Measurements from ENCODE around the gene PPARA. TPM values are rescaled to one million over a fixed set of nuclear protein-coding genes. Genes with fewer than 3 reads are reported as not detected.

Gene PPARA
- polyA plus RNA-seq, 1 of the 3 experiments (the other 2 are of a cell fraction): 4.5 TPM

GRCh38 chr22:46251266-46251665 is 100.9 kb downstream of the PPARA start:
- Histone ChIP-seq H3F3A (replicated peaks; ENCODE audit: insufficient read depth) (peaks cover 5% of the 10 kb centered on the region), H3K4me1 (ENCODE audit: control insufficient read depth in 1 of 2, insufficient read depth in 2 of 2, low read depth in 1 of 2, low read length in 1 of 2) (peaks cover 0 to 38% of the 10 kb centered on the region in 2 experiments; a peak in 3 of 4 replicates), H3K79me2 (ENCODE audit: insufficient read depth) (peaks cover 30% of the 10 kb centered on the region), H3K9me2 (no peaks in the 10 kb centered on the region), H3K36me3 (replicated peaks in 1 of 2; ENCODE audit: control insufficient read depth in 1 of 2, insufficient read depth in 2 of 2, low read length in 1 of 2) (peaks cover 3 to 5% of the 10 kb centered on the region in 2 experiments), H3K9ac (no peak overlapping the region; the same call in 1 of the 2 replicates), H4K20me1 (ENCODE audit: insufficient read depth) (no peaks in the 10 kb centered on the region), H3K4me2 (peak overlapping the region; percentile 98), H3K27ac (ENCODE audit: low read depth in 2 of 2, low read length in 1 of 2) (no peak overlapping the region), H3K9me3 (no peaks in the 10 kb centered on the region), H3K27me3 (ENCODE audit: insufficient read depth) (no peaks in the 10 kb centered on the region), H3K4me3 (ENCODE audit: low read depth in 2 of 2, low read length in 1 of 2) (peak overlapping the region; percentile 91 to 93), H2AFZ (ENCODE audit: low read depth) (no peak overlapping the region)
- DNase-seq: no peak
- ChIA-PET POLR2A (interaction anchor here (0.7 to 1.9 kb wide), 2 partner anchors 16 to 250 kb away, joined by 3 to 12 read pairs; partner anchors contain the start of gene TTC38), CTCF (interaction anchor here (0.7 to 1.2 kb wide), 2 partner anchors 45 to 781 kb away, joined by 3 to 4 read pairs; partner anchors contain the start of gene GTSE1)
- WGBS (ENCODE audit: low lambda C conversion rate): 60% methylated on average over 7 of the region's 7 CpGs
- TF ChIP-seq RAD21 (IDR thresholded peaks at IDR 0.05; ENCODE audit: low read length): no peak
- TF ChIP-seq POLR2AphosphoS5 (IDR thresholded peaks at IDR 0.05; ENCODE audit: low read depth, low read length): no peak
- TF ChIP-seq FOXM1 (IDR thresholded peaks at IDR 0.05; ENCODE audit: low read depth): no peak
- no peak for TF ChIP-seq CHD2 (IDR thresholded peaks at IDR 0.05; ENCODE audit: low read length, partially characterized antibody)
- no peak for TF ChIP-seq CTCF (IDR thresholded peaks at IDR 0.05)
- TF ChIP-seq USF2 (IDR thresholded peaks at IDR 0.05; ENCODE audit: borderline replicate concordance, low read depth, low read length): no peak
- TF ChIP-seq MAX (IDR thresholded peaks at IDR 0.05; ENCODE audit: low read depth): no peak
- no peak for TF ChIP-seq TCF12 (IDR thresholded peaks at IDR 0.05)
- TF ChIP-seq FOSL2 (IDR thresholded peaks at IDR 0.05; ENCODE audit: borderline replicate concordance, low read depth): no peak
- no peak for TF ChIP-seq IRF3 (IDR thresholded peaks at IDR 0.05; ENCODE audit: low read depth, low read length)
- TF ChIP-seq YY1 (IDR thresholded peaks at IDR 0.05; ENCODE audit: low read depth): no peak
- no peak for TF ChIP-seq FOXJ3 (CRISPR knock-in tag; IDR thresholded peaks at IDR 0.05)
- no peak for TF ChIP-seq SIN3A (IDR thresholded peaks at IDR 0.05; ENCODE audit: borderline replicate concordance, low read depth, low read length)
- TF ChIP-seq MEF2A (IDR thresholded peaks at IDR 0.05; ENCODE audit: borderline replicate concordance, low read depth): no peak
- no peak for TF ChIP-seq ZBTB33 (IDR thresholded peaks at IDR 0.05; ENCODE audit: borderline replicate concordance, low read depth)
- TF ChIP-seq EP300 (IDR thresholded peaks at IDR 0.05; ENCODE audit: borderline replicate concordance in 1 of 2, low read depth in 1 of 2, low read length in 1 of 2): no peak
- no peak for TF ChIP-seq NFIC (IDR thresholded peaks at IDR 0.05; ENCODE audit: borderline replicate concordance)
- no peak for TF ChIP-seq ELF1 (IDR thresholded peaks at IDR 0.05)
- no peak for TF ChIP-seq GATA2 (CRISPR knock-in tag; IDR thresholded peaks at IDR 0.05)
- TF ChIP-seq TEAD4 (IDR thresholded peaks at IDR 0.05; ENCODE audit: borderline replicate concordance, insufficient read depth): no peak
